GM23338 (cell line): ENCODE results near the gene PRRX1.

Experiments
- CREB1 ChIP-seq: fragments of 250-450 bp; sonication (Bioruptor Pico); IDR thresholded peaks from 2 replicates; pipeline ENCODE4 v1.5.0; 2020; ENCODE audit warnings: low read depth, mild to moderate bottlenecking, moderate library complexity
- CTCF ChIP-seq, 2 experiments: fragments of 200-600 bp in 1 of 2; sonication (generic) in 1 of 2; conservative IDR thresholded peaks; 2 replicates each; pipeline versions ENCODE4 v1.5.1 to v1.6.1; 2016 to 2017; ENCODE audit warnings: antibody characterized with exemption in 2 of 2, low read depth in 2 of 2, mild to moderate bottlenecking in 2 of 2, moderate library complexity in 1 of 2
- ETS1 ChIP-seq: IDR thresholded peaks from 2 replicates; pipeline ENCODE4 v1.6.1; 2016; ENCODE audit warnings: antibody characterized with exemption
- EZH2 ChIP-seq: fragments of 200-600 bp; sonication (generic); IDR thresholded peaks from one replicate; pipeline ENCODE4 v1.8.0; 2017; ENCODE audit warnings: antibody characterized with exemption, mild to moderate bottlenecking, low read depth; ENCODE audit not compliant: unreplicated experiment
- EZH2phosphoT487 ChIP-seq: fragments of 200-600 bp; sonication (generic); IDR thresholded peaks from one replicate; pipeline ENCODE4 v1.8.1; 2018; ENCODE audit warnings: antibody characterized with exemption; ENCODE audit not compliant: unreplicated experiment
- NANOG ChIP-seq: IDR thresholded peaks from 2 replicates; pipeline ENCODE4 v1.6.1; 2016; ENCODE audit warnings: antibody characterized with exemption, borderline replicate concordance
- POLR2AphosphoS5 ChIP-seq: IDR thresholded peaks from 2 replicates; pipeline ENCODE4 v1.6.1; 2016; ENCODE audit warnings: antibody characterized with exemption, low read depth
- REST ChIP-seq: IDR thresholded peaks from one replicate; pipeline ENCODE4 v1.6.1; 2018; ENCODE audit warnings: antibody characterized with exemption; ENCODE audit not compliant: unreplicated experiment
- ZNF114 ChIP-seq: fragments of 250-450 bp; sonication (Bioruptor Pico); IDR thresholded peaks from 2 replicates; pipeline ENCODE4 v1.5.0; 2020; ENCODE audit warnings: mild to moderate bottlenecking, moderate library complexity
- ZNF331 ChIP-seq: fragments of 250-450 bp; sonication (Bioruptor Pico); IDR thresholded peaks from 2 replicates; pipeline ENCODE4 v1.5.0; 2020; ENCODE audit warnings: low read depth, mild to moderate bottlenecking, moderate library complexity

GRCh38 chr1:170765279-170765678 is 101.3 kb downstream of the PRRX1 start:
- TF ChIP-seq CTCF (conservative IDR thresholded peaks at IDR 0.05; ENCODE audit: low read depth in 2 of 2): no peak
- no peak for TF ChIP-seq EZH2
- no peak for TF ChIP-seq ZNF114 (CRISPR knock-in tag)
- TF ChIP-seq REST: no peak
- TF ChIP-seq EZH2phosphoT487: no peak
- no peak for TF ChIP-seq POLR2AphosphoS5
- TF ChIP-seq CREB1 (CRISPR knock-in tag): no peak
- no peak for TF ChIP-seq ETS1
- TF ChIP-seq ZNF331: no peak
- TF ChIP-seq NANOG: no peak
